BE2C (cell line): ENCODE data around the gene PDE6B.

Experiments
- DNase-seq: peaks from one replicate; pipeline ENCODE4 v3.0.0-alpha.2; 2020
- H3K27me3 ChIP-seq: fragments of 250-450 bp; sonication (Bioruptor Pico); 2 replicates; pipeline ENCODE4 v1.5.1; 2020; ENCODE audit warnings: mild to moderate bottlenecking
- H3K36me3 ChIP-seq: fragments of 250-450 bp; sonication (Bioruptor Pico); 2 replicates; pipeline ENCODE4 v1.5.1; 2020; ENCODE audit warnings: mild to moderate bottlenecking
- H3K4me1 ChIP-seq: fragments of 250-450 bp; sonication (Bioruptor Pico); 2 replicates; pipeline ENCODE4 v1.5.1; 2020
- H3K4me3 ChIP-seq: 2 replicates; pipeline ENCODE4 v1.5.1; 2011; ENCODE audit warnings: low read depth, low read length
- H3K9me3 ChIP-seq: fragments of 250-450 bp; sonication (Bioruptor Pico); 2 replicates; pipeline ENCODE4 v1.5.1; 2020
- TF ChIP-seq, protein P1 (sequence below): IDR thresholded peaks from 2 replicates; pipeline ENCODE4 v1.5.1; 2012; ENCODE audit warnings: mild to moderate bottlenecking, low read depth, low read length

PDE6B gene

DNA sequence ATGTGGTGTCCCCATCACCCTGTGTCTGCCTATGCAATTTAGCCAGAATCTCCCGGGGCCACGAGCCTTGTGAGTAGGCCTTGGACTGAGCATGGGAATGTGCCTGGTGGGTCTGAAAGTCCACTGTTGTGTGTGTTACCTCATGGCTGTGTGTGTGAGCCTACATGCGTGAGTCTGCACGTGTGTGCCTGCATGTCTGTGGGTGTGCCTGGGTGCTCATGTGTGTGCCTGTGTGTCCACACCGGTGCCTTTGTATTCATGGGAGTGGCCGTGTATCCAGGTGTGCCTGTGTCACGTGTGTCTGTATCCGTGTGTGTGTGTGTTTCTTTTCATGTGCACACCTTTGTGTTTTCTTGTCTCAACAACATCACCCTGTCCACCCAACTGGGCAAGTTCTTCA, 34.5 kb downstream of the PDE6B start:
- TF ChIP-seq, protein P1, sequence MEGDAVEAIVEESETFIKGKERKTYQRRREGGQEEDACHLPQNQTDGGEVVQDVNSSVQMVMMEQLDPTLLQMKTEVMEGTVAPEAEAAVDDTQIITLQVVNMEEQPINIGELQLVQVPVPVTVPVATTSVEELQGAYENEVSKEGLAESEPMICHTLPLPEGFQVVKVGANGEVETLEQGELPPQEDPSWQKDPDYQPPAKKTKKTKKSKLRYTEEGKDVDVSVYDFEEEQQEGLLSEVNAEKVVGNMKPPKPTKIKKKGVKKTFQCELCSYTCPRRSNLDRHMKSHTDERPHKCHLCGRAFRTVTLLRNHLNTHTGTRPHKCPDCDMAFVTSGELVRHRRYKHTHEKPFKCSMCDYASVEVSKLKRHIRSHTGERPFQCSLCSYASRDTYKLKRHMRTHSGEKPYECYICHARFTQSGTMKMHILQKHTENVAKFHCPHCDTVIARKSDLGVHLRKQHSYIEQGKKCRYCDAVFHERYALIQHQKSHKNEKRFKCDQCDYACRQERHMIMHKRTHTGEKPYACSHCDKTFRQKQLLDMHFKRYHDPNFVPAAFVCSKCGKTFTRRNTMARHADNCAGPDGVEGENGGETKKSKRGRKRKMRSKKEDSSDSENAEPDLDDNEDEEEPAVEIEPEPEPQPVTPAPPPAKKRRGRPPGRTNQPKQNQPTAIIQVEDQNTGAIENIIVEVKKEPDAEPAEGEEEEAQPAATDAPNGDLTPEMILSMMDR: no peak
- Histone ChIP-seq H3K27me3 (no peaks in the 10 kb centered on the region), H3K4me1 (no peaks in the 10 kb centered on the region), H3K36me3 (no peaks in the 10 kb centered on the region), H3K9me3 (no peaks in the 10 kb centered on the region; the same call in 1 of the 2 replicates), H3K4me3 (no peak overlapping the region)
- DNase-seq: no peak

DNA sequence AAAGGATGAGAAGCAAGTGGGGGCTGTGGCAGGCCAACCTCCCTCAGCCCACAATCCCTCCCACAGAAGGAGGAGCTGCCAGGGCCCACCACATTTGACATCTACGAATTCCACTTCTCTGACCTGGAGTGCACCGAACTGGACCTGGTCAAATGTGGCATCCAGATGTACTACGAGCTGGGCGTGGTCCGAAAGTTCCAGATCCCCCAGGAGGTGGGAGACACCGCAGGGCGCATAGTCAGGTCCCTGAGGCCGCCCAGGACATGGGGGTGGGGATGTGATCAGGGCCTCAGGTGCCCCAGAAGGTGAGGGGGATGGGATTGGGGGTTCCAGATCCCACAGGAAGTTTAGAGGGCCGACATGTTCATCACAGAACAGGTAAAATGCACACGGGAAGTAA, 35.0 kb downstream of the PDE6B start:
- no peaks in the 10 kb centered on the region; the same call in 1 of the 2 replicates for H3K9me3 ChIP-seq
- TF ChIP-seq, protein P1: no peak
- no peaks in the 10 kb centered on the region for H3K27me3 ChIP-seq
- DNase-seq: no peak
- H3K36me3 ChIP-seq: no peaks in the 10 kb centered on the region
- H3K4me3 ChIP-seq: no peak overlapping the region
- no peaks in the 10 kb centered on the region for H3K4me1 ChIP-seq

DNA sequence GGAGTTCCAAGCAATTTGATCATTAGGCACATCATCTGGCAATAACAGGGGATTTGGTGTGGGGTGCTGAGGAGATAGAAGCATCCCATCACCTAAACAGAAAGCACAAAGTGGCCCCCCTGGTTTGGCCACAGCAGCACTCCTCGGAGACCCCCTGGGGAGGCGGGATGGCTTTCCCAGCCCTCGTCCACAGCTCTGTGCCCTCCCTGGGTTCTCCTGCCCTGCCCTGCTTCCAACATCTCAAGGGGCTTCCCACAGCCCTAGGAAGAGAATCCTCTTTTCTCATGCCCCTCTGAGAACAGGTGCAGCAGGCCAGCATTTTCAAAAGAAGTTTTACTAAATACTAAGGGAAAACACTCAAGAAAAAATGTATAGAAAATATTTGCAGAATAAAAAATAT, 35.9 kb downstream of the PDE6B start:
- Histone ChIP-seq H3K27me3 (no peaks in the 10 kb centered on the region), H3K9me3 (no peaks in the 10 kb centered on the region; the same call in 1 of the 2 replicates), H3K36me3 (no peaks in the 10 kb centered on the region), H3K4me1 (no peaks in the 10 kb centered on the region), H3K4me3 (no peak overlapping the region)
- no peak for DNase-seq
- TF ChIP-seq, protein P1: no peak

DNA sequence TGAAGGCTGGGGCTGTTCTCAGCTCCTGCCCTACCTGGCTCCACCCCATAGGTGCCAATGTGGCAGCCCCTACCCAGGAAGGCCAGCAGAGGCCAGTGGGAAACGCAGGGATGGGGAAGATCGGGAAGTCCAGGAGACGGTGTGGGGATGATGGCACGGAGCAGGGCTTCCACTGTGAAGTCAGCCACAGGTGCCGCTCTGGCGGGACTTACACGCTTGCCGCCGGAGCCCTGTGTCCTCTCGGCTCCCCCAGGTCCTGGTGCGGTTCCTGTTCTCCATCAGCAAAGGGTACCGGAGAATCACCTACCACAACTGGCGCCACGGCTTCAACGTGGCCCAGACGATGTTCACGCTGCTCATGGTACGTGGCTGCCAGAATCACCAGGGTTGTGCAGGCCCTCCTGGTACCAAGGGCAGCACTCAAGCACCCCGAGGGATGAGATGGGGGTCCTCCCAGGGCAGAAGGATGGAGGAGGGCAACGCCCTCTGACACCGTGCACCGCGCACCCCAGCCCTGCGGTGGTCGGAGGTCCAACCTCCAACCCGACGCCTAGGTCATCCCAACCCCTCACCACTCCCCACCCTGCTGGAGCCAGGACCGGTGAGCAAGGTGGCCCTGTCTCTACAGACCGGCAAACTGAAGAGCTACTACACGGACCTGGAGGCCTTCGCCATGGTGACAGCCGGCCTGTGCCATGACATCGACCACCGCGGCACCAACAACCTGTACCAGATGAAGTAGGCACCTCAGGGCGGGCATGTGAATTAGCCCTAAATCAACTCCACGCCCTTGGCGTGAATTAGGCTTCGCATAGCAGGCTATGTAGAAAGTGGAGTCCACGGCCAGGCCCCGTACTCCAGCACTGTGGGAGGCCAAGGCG, 36.7 kb downstream of the PDE6B start:
- DNase-seq: no peak
- Histone ChIP-seq H3K4me3 (no peak overlapping the region), H3K9me3 (no peaks in the 10 kb centered on the region), H3K36me3 (no peaks in the 10 kb centered on the region), H3K27me3 (no peaks in the 10 kb centered on the region), H3K4me1 (no peaks in the 10 kb centered on the region)
- TF ChIP-seq, protein P1: no peak

DNA sequence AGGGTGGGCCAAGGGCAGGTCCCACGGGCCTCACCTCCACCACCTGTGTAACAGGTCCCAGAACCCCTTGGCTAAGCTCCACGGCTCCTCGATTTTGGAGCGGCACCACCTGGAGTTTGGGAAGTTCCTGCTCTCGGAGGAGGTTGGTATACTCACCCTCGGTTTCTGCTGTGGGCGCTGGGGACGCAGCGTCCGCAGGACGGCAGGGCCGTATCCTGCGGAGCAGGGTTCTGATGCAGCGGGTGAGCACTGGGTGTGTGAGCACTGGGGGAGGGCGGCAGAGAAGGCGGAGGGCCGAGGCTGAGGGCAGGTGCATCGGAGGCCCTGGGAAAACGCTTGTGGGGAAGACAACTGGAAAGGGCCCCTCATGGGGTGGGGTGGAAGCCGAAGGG, 37.7 kb downstream of the PDE6B start:
- H3K9me3 ChIP-seq: no peaks in the 10 kb centered on the region
- no peaks in the 10 kb centered on the region for H3K36me3 ChIP-seq
- TF ChIP-seq, protein P1: no peak
- peak overlapping the region; percentile 65 for H3K4me3 ChIP-seq
- DNase-seq: no peak
- H3K4me1 ChIP-seq: no peaks in the 10 kb centered on the region
- H3K27me3 ChIP-seq: no peaks in the 10 kb centered on the region
